K562 (cell line): ENCODE measurements around the gene SIX1.

ENCODE experiments used
- FOXA1 ChIP-seq: fragments of 450-650 bp; IDR thresholded peaks from 2 replicates; pipeline ENCODE4 v1.6.1; 2016; ENCODE audit warnings: mild to moderate bottlenecking, borderline replicate concordance
- GTF3C2 ChIP-seq: IDR thresholded peaks from 3 replicates; pipeline ENCODE4 v1.6.1; 2011; ENCODE audit warnings: borderline replicate concordance, mild to moderate bottlenecking, moderate library complexity; ENCODE audit not compliant: insufficient read length; ENCODE audit errors: extremely low read depth
- MBD2 ChIP-seq: sonication (generic); IDR thresholded peaks from 2 replicates; pipeline ENCODE4 v1.6.1; 2016; ENCODE audit warnings: low read depth, borderline replicate concordance
- POLR2A ChIP-seq: fragments of 450-650 bp; conservative IDR thresholded peaks from 2 replicates; pipeline ENCODE4 v1.6.1; 2016
- XRCC3 ChIP-seq: fragments of 450-650 bp; IDR thresholded peaks from 2 replicates; pipeline ENCODE4 v1.6.1; 2017; ENCODE audit warnings: mild to moderate bottlenecking, moderate library complexity
- ZBTB40 ChIP-seq, 2 experiments: fragments of 450-650 bp in 1 of 2; sonication (generic) in 1 of 2; formaldehyde crosslinking in 1 of 2; IDR thresholded peaks; 2 replicates each; pipeline versions ENCODE4 v1.7.1 to v1.9.0; 2016 to 2022; ENCODE audit warnings: inconsistent platforms in 1 of 2, mild to moderate bottlenecking in 1 of 2, missing genetic modification reagents in 1 of 2
- ZNF324 ChIP-seq: fragments of 250-450 bp; sonication (Bioruptor Pico); IDR thresholded peaks from 2 replicates; pipeline ENCODE4 v1.4.0; 2020; ENCODE audit warnings: mild to moderate bottlenecking
- TF ChIP-seq, protein P1 (sequence below), 2 experiments: IDR thresholded peaks; 2 replicates each; pipeline ENCODE4 v1.6.1; 2012; ENCODE audit warnings: improper control_type of control experiment in 2 of 2, low read depth in 2 of 2, low read length in 2 of 2, borderline replicate concordance in 1 of 2
- TF ChIP-seq, protein P2 (sequence below): sonication (generic); formaldehyde crosslinking; IDR thresholded peaks from 2 replicates; pipeline ENCODE4 v1.8.1; 2022; ENCODE audit warnings: missing genetic modification reagents
- TF ChIP-seq, protein P3 (sequence below): fragments of 450-650 bp; formaldehyde crosslinking; IDR thresholded peaks from 2 replicates; pipeline ENCODE4 v1.4.0; 2022; ENCODE audit warnings: missing genetic modification characterization

DNA sequence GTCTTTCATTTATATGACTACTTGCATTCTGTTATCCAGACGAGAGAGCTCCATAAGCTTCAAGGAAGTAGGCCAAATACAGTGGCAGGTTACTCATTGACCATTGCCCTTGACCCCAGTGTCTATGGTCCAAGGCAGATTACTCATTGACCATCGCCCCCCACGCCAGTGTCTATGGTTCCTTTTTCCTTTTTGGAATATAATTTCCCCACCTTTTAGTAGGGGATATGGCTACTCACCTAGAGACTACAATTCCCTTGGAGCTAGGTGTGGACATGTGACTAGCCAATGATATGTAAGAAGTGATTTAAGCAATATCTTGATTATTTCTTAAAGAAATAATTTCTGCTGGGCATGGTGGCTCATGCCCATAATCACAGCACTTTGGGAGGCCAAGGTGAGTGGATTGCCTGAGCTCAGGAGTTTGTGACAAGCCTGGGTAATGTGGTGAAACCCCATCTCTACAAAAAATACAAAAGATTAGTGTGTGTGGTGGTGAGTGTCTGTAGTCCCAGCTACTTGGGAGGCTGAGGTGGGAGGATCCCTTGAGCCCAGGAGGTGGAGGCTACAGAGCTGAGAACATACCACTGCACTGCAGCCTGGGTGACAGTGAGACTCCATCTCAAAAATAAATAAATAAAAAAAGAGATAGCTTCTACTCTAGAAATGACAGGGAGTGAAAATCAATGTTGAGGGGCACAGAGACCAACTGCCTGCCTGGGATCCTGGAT is 42.3 kb upstream of the SIX1 start:
- TF ChIP-seq GTF3C2 (no peak), XRCC3 (no peak), FOXA1 (no peak), POLR2A (no peak), MBD2 (no peak), ZBTB40 (IDR thresholded peaks at IDR 0.05) (no peak), ZBTB40 (CRISPR knock-in tag; IDR thresholded peaks at IDR 0.05) (no peak), ZNF324 (CRISPR knock-in tag) (no peak)
- TF ChIP-seq, protein P1, sequence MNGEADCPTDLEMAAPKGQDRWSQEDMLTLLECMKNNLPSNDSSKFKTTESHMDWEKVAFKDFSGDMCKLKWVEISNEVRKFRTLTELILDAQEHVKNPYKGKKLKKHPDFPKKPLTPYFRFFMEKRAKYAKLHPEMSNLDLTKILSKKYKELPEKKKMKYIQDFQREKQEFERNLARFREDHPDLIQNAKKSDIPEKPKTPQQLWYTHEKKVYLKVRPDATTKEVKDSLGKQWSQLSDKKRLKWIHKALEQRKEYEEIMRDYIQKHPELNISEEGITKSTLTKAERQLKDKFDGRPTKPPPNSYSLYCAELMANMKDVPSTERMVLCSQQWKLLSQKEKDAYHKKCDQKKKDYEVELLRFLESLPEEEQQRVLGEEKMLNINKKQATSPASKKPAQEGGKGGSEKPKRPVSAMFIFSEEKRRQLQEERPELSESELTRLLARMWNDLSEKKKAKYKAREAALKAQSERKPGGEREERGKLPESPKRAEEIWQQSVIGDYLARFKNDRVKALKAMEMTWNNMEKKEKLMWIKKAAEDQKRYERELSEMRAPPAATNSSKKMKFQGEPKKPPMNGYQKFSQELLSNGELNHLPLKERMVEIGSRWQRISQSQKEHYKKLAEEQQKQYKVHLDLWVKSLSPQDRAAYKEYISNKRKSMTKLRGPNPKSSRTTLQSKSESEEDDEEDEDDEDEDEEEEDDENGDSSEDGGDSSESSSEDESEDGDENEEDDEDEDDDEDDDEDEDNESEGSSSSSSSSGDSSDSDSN (IDR thresholded peaks at IDR 0.05; ENCODE audit: borderline replicate concordance in 1 of 2, low read depth in 2 of 2, low read length in 2 of 2), result no peak
- TF ChIP-seq, protein P2, sequence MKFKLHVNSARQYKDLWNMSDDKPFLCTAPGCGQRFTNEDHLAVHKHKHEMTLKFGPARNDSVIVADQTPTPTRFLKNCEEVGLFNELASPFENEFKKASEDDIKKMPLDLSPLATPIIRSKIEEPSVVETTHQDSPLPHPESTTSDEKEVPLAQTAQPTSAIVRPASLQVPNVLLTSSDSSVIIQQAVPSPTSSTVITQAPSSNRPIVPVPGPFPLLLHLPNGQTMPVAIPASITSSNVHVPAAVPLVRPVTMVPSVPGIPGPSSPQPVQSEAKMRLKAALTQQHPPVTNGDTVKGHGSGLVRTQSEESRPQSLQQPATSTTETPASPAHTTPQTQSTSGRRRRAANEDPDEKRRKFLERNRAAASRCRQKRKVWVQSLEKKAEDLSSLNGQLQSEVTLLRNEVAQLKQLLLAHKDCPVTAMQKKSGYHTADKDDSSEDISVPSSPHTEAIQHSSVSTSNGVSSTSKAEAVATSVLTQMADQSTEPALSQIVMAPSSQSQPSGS (CRISPR knock-in tag), result no peak
- TF ChIP-seq, protein P3, sequence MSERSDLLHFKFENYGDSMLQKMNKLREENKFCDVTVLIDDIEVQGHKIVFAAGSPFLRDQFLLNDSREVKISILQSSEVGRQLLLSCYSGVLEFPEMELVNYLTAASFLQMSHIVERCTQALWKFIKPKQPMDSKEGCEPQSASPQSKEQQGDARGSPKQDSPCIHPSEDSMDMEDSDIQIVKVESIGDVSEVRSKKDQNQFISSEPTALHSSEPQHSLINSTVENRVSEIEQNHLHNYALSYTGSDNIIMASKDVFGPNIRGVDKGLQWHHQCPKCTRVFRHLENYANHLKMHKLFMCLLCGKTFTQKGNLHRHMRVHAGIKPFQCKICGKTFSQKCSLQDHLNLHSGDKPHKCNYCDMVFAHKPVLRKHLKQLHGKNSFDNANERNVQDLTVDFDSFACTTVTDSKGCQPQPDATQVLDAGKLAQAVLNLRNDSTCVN (CRISPR knock-in tag), result no peak
